ENCODE results near the gene PCDHAC1. TPM values are rescaled to one million over a fixed set of nuclear protein-coding genes. Genes with fewer than 3 reads are reported as not detected.

PCDHAC1 gene
- total RNA-seq, 1 experiment from 2014 or later, result 6.2 TPM

DNA sequence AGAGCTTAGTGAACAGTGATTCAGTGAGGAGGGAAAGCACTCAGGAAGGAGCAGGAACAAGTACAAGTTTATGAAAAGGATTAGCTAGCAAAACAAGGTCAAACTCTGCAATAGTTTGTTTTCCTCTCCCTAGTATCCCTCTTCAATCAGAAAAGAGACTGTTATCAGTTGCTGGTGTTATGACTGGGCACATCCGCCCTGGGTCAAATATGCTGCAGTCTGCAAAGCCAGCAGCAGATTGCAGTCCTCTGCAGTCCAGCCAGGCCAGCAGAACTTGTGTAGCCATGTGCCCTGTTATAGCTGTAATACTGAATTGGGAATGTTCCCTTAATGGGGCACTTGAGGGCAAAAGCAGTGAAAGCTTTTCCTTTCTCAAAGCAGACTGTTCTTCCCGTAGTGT lies 52.2 kb downstream of the PCDHAC1 start:
- H3K9me3 ChIP-seq (ENCODE audit: low read length), result no peaks in the 10 kb centered on the region
- no peak for DNase-seq
- ChIA-PET CTCF (no interaction called here), POLR2A (ENCODE audit: unreplicated experiment) (no interaction called here)
- no peaks in the 10 kb centered on the region for H3K4me1 ChIP-seq (ENCODE audit: insufficient read depth, low read length)
- H3K4me2 ChIP-seq (ENCODE audit: low read length), result no peak overlapping the region
- H3K4me3 ChIP-seq (ENCODE audit: low read length), result no peak overlapping the region
- BruUV-seq (replicated peaks), result no TSS peak
- no peak overlapping the region for H3K9ac ChIP-seq (ENCODE audit: low read length)
- H3K9me2 ChIP-seq (replicated peaks; ENCODE audit: low read length), result no peaks in the 10 kb centered on the region
- no peaks in the 10 kb centered on the region for H4K20me1 ChIP-seq (ENCODE audit: low read length)
- ATAC-seq, result no peak
- no peaks in the 10 kb centered on the region for H3K79me2 ChIP-seq (ENCODE audit: low read length)
- no peaks in the 10 kb centered on the region for H3K36me3 ChIP-seq (ENCODE audit: low read depth, low read length)
- intact Hi-C loops (cut with micrococcal nuclease), result no loop called here
- no peaks in the 10 kb centered on the region for H3F3A ChIP-seq (ENCODE audit: low read length, unreplicated experiment)
- H3K27me3 ChIP-seq (ENCODE audit: low read length), result no peaks in the 10 kb centered on the region
- H2AFZ ChIP-seq (ENCODE audit: low read length), result no peak overlapping the region
- H3K27ac ChIP-seq (ENCODE audit: low read length), result no peak overlapping the region
- TF ChIP-seq EZH2 (IDR thresholded peaks at IDR 0.05; ENCODE audit: low read length, unreplicated experiment), result no peak
- TF ChIP-seq CTCF (conservative IDR thresholded peaks at IDR 0.05; ENCODE audit: low read depth, low read length), result no peak
- no peak for TF ChIP-seq EZH2phosphoT487 (IDR thresholded peaks at IDR 0.05; ENCODE audit: borderline replicate concordance, low read length)

DNA sequence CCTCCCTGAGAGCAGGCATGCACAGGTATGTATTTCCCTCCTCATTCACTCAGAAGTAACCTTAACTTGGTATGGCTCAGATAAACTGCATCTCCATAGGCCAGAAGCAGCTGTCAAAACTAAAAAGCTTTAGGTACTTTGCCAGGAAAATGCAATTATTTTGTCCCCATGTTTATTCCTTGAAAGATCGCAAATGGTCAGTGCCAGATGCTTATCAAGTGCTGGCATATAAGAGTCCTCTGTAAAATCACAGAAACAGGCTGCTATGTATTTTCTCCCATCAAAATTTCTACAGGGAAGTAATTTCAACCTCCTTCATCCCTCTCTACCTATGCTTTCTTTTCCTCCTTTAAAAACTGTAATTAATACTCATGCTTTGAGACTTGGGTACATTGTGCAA lies 52.9 kb downstream of the PCDHAC1 start:
- Histone ChIP-seq H3F3A (ENCODE audit: low read length, unreplicated experiment) (no peaks in the 10 kb centered on the region), H3K4me2 (ENCODE audit: low read length) (no peak overlapping the region), H3K4me3 (ENCODE audit: low read length) (no peak overlapping the region), H3K79me2 (ENCODE audit: low read length) (no peaks in the 10 kb centered on the region), H3K27me3 (ENCODE audit: low read length) (no peaks in the 10 kb centered on the region), H3K4me1 (ENCODE audit: insufficient read depth, low read length) (no peaks in the 10 kb centered on the region), H3K9me3 (ENCODE audit: low read length) (no peaks in the 10 kb centered on the region), H3K27ac (ENCODE audit: low read length) (no peak overlapping the region), H4K20me1 (ENCODE audit: low read length) (no peaks in the 10 kb centered on the region), H3K9ac (ENCODE audit: low read length) (no peak overlapping the region), H3K36me3 (ENCODE audit: low read depth, low read length) (no peaks in the 10 kb centered on the region), H2AFZ (ENCODE audit: low read length) (no peak overlapping the region), H3K9me2 (replicated peaks; ENCODE audit: low read length) (no peaks in the 10 kb centered on the region)
- no TSS peak for BruUV-seq (replicated peaks)
- TF ChIP-seq CTCF (conservative IDR thresholded peaks at IDR 0.05; ENCODE audit: low read depth, low read length), result no peak
- TF ChIP-seq EZH2 (IDR thresholded peaks at IDR 0.05; ENCODE audit: low read length, unreplicated experiment), result no peak
- no peak for TF ChIP-seq EZH2phosphoT487 (IDR thresholded peaks at IDR 0.05; ENCODE audit: borderline replicate concordance, low read length)
- DNase-seq, result no peak
- intact Hi-C loops (cut with micrococcal nuclease), result no loop called here
- POLR2A ChIA-PET (ENCODE audit: unreplicated experiment), result no interaction called here
- CTCF ChIA-PET, result no interaction called here
- ATAC-seq, result no peak

Other genes with a start within 250 kb of the PCDHAC1 start
- gene HARS1, start 234.9 kb upstream of the PCDHAC1 start, total RNA-seq (2014; rRNA removed), result 76.1 and 87.1 TPM in 2 replicates
- 23.3 and 29.7 TPM in 2 replicates for gene HARS2, start 234.8 kb upstream of the PCDHAC1 start, total RNA-seq (2014; rRNA removed)
- 28.2 and 36.8 TPM in 2 replicates for gene ZMAT2, start 225.9 kb upstream of the PCDHAC1 start, total RNA-seq (2014; rRNA removed)
- gene PCDHA1, start 140.2 kb upstream of the PCDHAC1 start, total RNA-seq (2014; rRNA removed), result not detected in 2 replicates
- gene PCDHA2, start 131.4 kb upstream of the PCDHAC1 start, total RNA-seq (2014; rRNA removed), result not detected in 2 replicates
- gene PCDHA3, start 125.2 kb upstream of the PCDHAC1 start, total RNA-seq (2014; rRNA removed), result not detected in 2 replicates
- gene PCDHA4, start 119.2 kb upstream of the PCDHAC1 start, total RNA-seq (2014; rRNA removed), result 1.5 and 1.6 TPM in 2 replicates
- gene PCDHA5, start 104.7 kb upstream of the PCDHAC1 start, total RNA-seq (2014; rRNA removed), result 1.3 and 1.5 TPM in 2 replicates
- gene PCDHA6, start 98.3 kb upstream of the PCDHAC1 start, total RNA-seq (2014; rRNA removed), result 0.22 and 0.35 TPM in 2 replicates
- 0.26 and 0.52 TPM in 2 replicates for gene PCDHA7, start 92.0 kb upstream of the PCDHAC1 start, total RNA-seq (2014; rRNA removed)
- gene PCDHA8, start 85.1 kb upstream of the PCDHAC1 start, total RNA-seq (2014; rRNA removed), result 0.11 TPM in 1 of 2 replicates, not detected in the other
- gene PCDHA9, start 77.9 kb upstream of the PCDHAC1 start, total RNA-seq (2014; rRNA removed), result 0.22 and 0.35 TPM in 2 replicates
- gene PCDHA10, start 70.4 kb upstream of the PCDHAC1 start, total RNA-seq (2014; rRNA removed), result 0.04 and 0.23 TPM in 2 replicates
- 0.33 TPM in 1 of 2 replicates, not detected in the other for gene PCDHA11, start 57.3 kb upstream of the PCDHAC1 start, total RNA-seq (2014; rRNA removed)
- 7.0 and 8.2 TPM in 2 replicates for gene PCDHA12, start 51.0 kb upstream of the PCDHAC1 start, total RNA-seq (2014; rRNA removed)
- gene PCDHA13, start 44.2 kb upstream of the PCDHAC1 start, total RNA-seq (2014; rRNA removed), result 3.2 and 6.2 TPM in 2 replicates
- 4.2 and 8.2 TPM in 2 replicates for gene PCDHAC2, start 40.2 kb downstream of the PCDHAC1 start, total RNA-seq (2014; rRNA removed)
- gene PCDHB1, start 125.1 kb downstream of the PCDHAC1 start, total RNA-seq (2014; rRNA removed), result 0.06 and 0.07 TPM in 2 replicates
- gene PCDHB2, start 168.3 kb downstream of the PCDHAC1 start, total RNA-seq (2014; rRNA removed), result 13.8 and 15.0 TPM in 2 replicates
- gene PCDHB3, start 174.2 kb downstream of the PCDHAC1 start, total RNA-seq (2014; rRNA removed), result 0.36 and 0.58 TPM in 2 replicates
- 0.07 and 0.52 TPM in 2 replicates for gene PCDHB4, start 195.5 kb downstream of the PCDHAC1 start, total RNA-seq (2014; rRNA removed)
- gene PCDHB5, start 208.9 kb downstream of the PCDHAC1 start, total RNA-seq (2014; rRNA removed), result 0.12 and 0.69 TPM in 2 replicates
- not detected in 2 replicates for gene PCDHB6, start 223.8 kb downstream of the PCDHAC1 start, total RNA-seq (2014; rRNA removed)
- gene PCDHB7, start 246.3 kb downstream of the PCDHAC1 start, total RNA-seq (2014; rRNA removed), result 0.22 TPM in 1 of 2 replicates, not detected in the other

Data from PC-3 (cell line).